ENCODE measurements around the gene CELA1. TPM values are rescaled to one million over a fixed set of nuclear protein-coding genes. Genes with fewer than 3 reads are reported as not detected.

The CELA1 gene
- total RNA-seq, 2 experiments from 2014 or later, result not detected

DNA sequence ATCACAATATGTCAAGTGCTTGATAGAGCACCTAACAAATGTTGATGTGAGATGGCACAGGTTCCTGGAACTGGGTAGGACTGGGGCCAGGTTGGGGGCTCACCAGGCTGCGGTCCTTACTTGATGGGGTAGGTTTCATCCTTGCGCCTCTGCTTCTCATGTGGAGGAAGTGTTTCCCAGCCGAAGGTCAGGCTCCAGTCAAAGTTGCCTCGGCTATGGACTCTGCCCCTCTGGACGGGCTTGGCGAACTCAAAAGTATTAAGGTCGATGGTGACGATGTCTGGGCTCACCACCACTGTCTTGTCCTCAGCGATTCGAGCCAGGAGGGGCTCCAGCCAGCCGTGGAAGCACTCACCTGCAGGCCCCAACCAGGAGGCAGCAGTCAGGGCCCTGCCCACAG is 17.5 kb upstream of the CELA1 start:
- Mint-ChIP-seq H3K9me3 (no peaks in the 10 kb centered on the region), H3K4me1 (peaks cover 15% of the 10 kb centered on the region), H3K36me3 (peaks cover 10% of the 10 kb centered on the region), H3K4me3 (no peak overlapping the region), H3K27me3 (no peaks in the 10 kb centered on the region), H3K27ac (no peak overlapping the region)
- DNase-seq, result no peak

DNA sequence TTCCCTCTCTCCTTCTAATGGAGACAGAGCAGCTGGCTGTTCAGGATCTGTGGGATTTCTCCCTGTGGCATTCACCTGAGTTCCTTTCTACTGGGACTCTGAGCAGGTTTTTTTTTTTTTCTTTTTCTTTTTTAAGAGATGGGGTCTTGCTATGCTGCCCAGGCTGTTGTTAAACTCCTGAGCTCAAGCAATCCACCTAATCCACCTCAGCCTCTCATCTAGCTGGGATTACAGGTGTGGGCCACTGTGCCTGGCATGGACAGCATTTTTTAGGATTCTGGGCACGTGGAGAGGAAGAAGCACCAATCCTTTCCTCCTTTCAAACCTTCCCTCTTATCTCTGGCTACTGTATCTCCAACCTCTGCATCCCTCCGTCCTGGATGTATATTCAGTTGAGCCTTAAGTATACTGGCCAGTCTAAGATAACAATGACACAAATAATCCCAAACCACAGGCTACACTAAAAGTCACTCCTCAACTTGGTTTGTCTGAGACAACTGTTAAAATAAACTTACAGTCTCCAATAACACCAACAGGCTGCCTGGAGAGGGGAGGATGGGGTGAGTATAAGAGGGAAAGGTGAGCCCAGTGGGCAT is 16.4 kb upstream of the CELA1 start:
- no peak for DNase-seq
- Mint-ChIP-seq H3K4me3 (no peak overlapping the region), H3K27me3 (no peaks in the 10 kb centered on the region), H3K36me3 (peaks cover 14% of the 10 kb centered on the region), H3K27ac (no peak overlapping the region), H3K9me3 (no peaks in the 10 kb centered on the region), H3K4me1 (peaks cover 12% of the 10 kb centered on the region)

DNA sequence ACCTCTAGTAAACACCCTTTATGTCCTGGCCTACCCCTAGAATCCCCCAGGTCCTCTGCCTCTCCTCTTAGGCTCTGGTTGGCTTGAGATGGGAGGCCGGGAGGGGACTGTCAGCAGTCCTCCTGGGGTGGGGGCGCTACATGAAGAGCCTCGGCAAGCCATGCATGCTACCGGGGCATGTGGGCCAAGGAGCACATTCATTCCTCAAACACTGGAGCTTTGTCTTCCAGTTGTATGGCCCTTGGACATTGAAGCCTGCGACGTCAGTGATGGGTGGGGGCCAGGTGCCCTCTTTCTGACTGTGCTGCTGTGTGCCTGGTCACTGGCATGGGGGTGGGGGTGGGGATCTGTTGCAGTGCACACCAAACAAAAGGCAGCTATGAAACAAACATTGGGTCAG is 15.8 kb upstream of the CELA1 start:
- Mint-ChIP-seq H3K4me3 (no peak overlapping the region), H3K27ac (no peak overlapping the region), H3K27me3 (no peaks in the 10 kb centered on the region), H3K36me3 (peaks cover 12% of the 10 kb centered on the region), H3K4me1 (peaks cover 11% of the 10 kb centered on the region), H3K9me3 (no peaks in the 10 kb centered on the region)
- DNase-seq, result no peak

DNA sequence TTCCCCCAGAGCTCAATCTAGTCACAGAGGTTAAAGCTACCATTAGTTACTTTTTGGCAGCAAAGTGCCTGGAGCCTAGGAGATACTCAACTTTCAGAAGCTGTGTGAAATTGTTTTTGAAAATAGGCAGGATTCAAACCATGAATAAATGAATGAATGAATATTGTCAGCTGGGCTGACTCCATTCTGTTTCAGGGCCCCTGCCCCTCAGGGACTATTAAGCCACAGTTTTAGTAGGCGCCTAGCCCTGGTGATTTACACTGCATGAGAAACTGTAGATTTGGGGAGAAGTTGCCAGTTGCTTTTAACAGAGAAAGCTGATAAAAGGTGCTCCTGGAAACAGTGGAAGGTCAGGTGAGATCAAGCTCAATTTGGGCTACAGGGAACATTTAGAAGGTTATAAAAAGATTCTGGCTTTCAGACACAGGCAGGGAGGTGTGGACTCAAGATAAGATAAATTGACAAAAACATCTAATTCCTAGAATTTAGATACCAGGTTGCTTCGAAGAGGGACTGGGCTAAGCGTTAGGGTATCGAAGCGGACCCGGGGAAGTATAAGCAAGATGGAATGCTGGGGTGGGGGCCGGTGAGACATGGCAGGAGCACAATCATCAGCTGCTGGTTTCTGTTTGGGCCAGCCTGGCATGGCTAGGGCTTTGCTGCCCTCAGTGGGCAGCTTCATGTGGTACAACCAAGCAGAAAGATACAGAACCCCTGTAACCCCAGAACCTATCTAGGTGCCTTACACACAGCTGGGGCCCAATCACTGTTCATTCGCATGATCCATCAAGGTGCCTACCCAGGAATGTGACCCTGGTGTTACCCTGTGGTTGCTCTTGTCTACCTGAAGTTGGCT is 14.9 kb upstream of the CELA1 start:
- H3K4me3 Mint-ChIP-seq, result no peak overlapping the region
- H3K36me3 Mint-ChIP-seq, result peaks cover 19% of the 10 kb centered on the region
- no peaks in the 10 kb centered on the region for H3K27me3 Mint-ChIP-seq
- DNase-seq, result no peak
- no peaks in the 10 kb centered on the region for H3K9me3 Mint-ChIP-seq
- H3K27ac Mint-ChIP-seq, result no peak overlapping the region
- peaks cover 11% of the 10 kb centered on the region for H3K4me1 Mint-ChIP-seq

DNA sequence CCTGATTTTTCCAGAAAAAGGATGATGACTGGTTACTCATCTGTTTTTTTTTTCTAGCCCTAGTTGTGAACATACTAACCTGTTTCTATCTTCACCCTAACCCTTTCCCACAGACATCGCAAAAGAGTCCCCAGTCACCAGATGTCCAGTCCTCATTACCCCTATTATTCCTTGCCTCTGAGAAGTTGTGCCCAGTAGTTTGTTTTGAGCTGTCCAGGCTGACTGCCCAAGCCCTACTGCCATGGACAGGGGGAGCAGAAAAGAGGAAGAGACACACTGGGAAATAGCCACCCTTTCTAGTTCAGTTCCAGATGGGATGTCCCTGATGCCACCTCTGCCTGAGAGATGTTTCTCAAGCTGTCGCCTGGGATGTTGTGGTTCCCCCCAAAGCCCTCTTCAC is 13.8 kb upstream of the CELA1 start:
- H3K4me1 Mint-ChIP-seq, result peaks cover 11% of the 10 kb centered on the region
- peaks cover 19% of the 10 kb centered on the region for H3K36me3 Mint-ChIP-seq
- H3K9me3 Mint-ChIP-seq, result no peaks in the 10 kb centered on the region
- H3K4me3 Mint-ChIP-seq, result no peak overlapping the region
- no peaks in the 10 kb centered on the region for H3K27me3 Mint-ChIP-seq
- no peak overlapping the region for H3K27ac Mint-ChIP-seq
- DNase-seq, result no peak

DNA sequence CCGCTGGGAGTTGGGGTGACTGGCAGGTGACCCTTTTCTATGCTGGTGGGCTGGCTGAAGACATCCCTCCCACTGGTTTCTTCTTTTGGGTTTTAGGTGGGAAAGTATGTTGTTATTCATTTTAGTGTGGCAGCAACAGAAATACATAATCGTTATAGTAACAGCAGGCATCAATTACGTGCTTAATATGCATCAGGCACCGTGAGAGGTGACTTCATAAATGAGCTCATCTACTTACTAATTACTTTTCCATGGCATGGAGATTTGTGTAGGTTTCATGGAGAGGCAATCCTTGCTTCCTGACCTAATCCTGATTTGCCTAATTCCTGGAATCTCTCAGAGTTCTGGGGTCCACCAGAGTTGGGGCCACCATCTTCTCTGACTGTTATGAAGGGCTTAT is 13.4 kb upstream of the CELA1 start:
- no peaks in the 10 kb centered on the region for H3K9me3 Mint-ChIP-seq
- peaks cover 21% of the 10 kb centered on the region for H3K36me3 Mint-ChIP-seq
- DNase-seq, result no peak
- peaks cover 11% of the 10 kb centered on the region for H3K4me1 Mint-ChIP-seq
- no peak overlapping the region for H3K27ac Mint-ChIP-seq
- H3K4me3 Mint-ChIP-seq, result no peak overlapping the region
- no peaks in the 10 kb centered on the region for H3K27me3 Mint-ChIP-seq

DNA sequence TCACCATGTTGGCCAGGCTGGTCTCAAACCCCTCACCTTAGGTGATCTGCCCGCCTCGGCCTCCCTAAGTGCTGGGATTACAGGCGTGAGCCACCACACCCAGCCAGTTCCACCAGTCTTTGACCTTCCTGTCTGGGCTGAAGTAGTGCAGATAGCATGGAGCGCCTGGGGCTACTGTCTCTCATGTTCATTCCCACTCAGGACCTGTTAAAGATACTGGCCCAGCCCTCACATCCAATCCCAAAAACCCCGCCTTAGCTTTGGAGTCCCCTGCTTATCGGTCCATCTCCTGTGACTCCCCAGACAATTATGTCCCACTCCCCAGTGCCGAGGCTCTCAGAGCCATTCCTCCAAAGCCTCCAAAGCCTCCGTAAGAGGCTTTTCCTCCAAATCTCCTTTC is 12.0 kb upstream of the CELA1 start:
- Mint-ChIP-seq H3K4me1 (peaks cover 11% of the 10 kb centered on the region), H3K27ac (no peak overlapping the region), H3K27me3 (no peaks in the 10 kb centered on the region), H3K9me3 (no peaks in the 10 kb centered on the region), H3K4me3 (no peak overlapping the region), H3K36me3 (peaks cover 21% of the 10 kb centered on the region)
- no peak for DNase-seq

DNA sequence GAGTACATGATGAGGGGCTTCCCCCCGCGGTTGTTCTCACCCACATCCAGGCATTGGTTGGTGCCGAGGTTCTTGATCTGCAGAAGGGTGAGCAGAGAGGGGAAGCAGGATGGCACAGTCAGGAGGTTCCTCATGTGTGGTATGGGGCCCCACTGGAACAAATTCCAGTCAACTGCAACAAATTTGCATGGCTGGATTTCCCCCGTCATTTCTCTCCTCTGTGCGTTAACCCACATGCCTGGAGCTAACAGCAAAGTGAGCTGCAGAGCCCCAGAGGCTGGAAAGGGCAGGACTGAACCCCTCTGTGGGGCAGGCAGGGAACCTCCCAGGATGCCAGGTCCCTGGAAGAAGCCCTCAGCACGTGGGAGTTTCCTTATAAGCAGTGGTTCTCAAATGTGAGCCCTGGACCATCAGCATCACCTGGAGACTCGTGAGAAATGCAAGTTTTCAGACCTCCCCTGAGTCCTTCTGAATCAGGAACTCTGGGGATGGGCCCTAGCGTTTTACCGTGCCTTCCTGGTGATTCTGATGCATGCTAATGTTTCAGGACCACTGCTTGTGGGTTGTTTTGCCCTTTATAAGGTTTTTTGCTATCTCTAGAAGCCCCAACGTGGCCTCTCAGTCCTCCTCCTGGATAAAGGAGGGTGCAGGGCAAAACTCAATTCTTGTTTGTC is 11.0 kb upstream of the CELA1 start:
- peaks cover 11% of the 10 kb centered on the region for H3K4me1 Mint-ChIP-seq
- H3K27me3 Mint-ChIP-seq, result no peaks in the 10 kb centered on the region
- peak; percentile 14 for DNase-seq
- no peak overlapping the region for H3K27ac Mint-ChIP-seq
- H3K36me3 Mint-ChIP-seq, result peaks cover 21% of the 10 kb centered on the region
- no peaks in the 10 kb centered on the region for H3K9me3 Mint-ChIP-seq
- no peak overlapping the region for H3K4me3 Mint-ChIP-seq

DNA sequence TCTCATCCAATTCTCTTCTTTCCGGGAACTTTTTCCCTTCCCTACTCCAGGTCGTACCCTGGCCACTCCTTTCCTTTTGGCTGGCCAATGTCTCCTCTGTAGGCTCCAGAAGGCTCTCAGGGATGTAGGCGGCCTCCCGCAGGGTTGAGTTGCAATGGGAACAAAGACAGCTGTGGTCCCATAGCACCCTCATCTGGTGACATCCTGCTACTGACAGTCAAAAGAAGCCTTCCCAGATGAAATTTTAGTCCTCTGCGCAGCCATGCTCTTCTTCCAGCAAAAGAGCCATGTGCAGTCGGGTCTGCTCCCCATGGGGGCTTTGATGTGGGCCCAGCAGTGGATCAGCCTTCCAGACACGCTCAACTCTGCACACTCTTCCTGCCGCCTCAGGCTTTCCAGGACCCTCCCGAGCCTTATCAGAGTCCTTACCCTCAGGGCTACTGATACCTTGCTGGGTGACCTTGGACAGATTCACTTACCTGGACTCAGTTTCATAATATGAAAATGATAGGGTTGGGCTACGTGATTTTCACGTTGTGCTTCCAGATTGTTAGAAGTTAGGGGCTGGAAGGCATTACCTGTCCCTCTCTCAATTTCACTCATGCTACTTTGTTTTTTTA is 5.5 kb upstream of the CELA1 start:
- Mint-ChIP-seq H3K4me1 (no peaks in the 10 kb centered on the region), H3K9me3 (no peaks in the 10 kb centered on the region), H3K4me3 (no peak overlapping the region), H3K27ac (no peak overlapping the region), H3K36me3 (peaks cover 6% of the 10 kb centered on the region), H3K27me3 (no peaks in the 10 kb centered on the region)
- DNase-seq, result peak; percentile 17

DNA sequence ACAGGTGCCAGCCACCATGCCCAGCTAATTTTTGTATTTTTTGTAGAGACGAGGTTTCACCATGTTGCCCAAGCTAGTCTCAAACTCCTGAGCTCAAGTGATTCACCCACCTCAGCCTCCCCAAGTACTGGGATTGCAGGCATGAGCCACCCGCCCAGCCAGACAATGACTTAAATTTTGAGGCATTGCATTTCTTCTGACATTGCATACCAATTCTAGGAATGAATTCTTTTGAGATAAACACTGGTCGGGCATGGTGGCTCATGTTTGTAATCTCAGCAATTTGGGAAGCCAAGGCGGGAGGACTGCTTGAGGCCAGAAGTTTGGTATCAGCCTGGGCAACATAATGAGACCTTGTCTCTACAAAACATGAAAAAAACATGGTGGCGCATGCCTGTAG is 2.5 kb upstream of the CELA1 start:
- Mint-ChIP-seq H3K36me3 (no peaks in the 10 kb centered on the region), H3K4me3 (no peak overlapping the region)
- no peak for DNase-seq

DNA sequence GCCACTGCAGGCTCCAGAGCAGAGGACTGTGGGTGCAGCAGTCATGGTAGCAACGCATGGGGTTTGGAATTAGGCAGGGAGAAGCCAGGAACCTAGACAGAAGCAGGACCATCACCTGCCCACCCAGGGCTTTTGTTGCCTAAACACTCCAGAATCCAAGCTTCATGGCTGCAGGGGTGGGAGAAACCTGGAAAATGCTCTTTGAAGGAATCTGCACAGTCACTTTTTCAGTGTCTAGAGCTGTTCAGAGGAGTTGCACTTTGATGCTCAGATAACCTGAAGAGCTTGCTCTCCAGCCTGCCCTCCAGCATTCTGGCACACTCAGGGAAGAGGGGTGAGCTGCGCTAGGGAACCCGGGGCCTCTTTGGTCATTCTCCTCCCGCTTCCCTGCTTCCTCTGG is 1.6 kb upstream of the CELA1 start:
- Mint-ChIP-seq H3K27me3 (no peaks in the 10 kb centered on the region), H3K36me3 (no peaks in the 10 kb centered on the region), H3K4me3 (no peak overlapping the region), H3K27ac (no peak overlapping the region), H3K9me3 (no peaks in the 10 kb centered on the region), H3K4me1 (peaks cover 4% of the 10 kb centered on the region)
- DNase-seq, result no peak

More for the DNA sequence above, 2.5 kb upstream of the CELA1 start:
- Mint-ChIP-seq H3K9me3 (no peaks in the 10 kb centered on the region), H3K27ac (no peak overlapping the region), H3K4me1 (no peaks in the 10 kb centered on the region), H3K27me3 (no peaks in the 10 kb centered on the region)

DNA sequence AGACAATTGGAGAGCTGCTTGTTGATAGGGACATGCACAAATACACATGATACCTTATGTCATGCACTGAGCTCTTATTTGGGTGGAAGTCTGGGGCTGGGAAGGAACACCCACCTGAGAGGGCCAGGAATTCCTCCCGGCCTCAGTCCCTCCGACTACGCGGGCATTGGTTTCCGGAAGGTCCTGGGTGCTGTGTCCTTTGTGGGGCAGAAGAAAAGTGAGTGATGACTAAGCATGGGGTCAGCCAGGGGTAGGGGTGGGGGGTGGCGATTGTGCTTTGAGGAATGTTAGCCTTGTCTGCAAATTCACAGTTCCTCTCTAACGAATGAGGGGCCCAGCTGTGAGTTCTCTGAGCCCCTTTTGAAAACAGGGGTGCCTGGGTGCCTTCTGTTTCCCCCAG is 798 bp downstream of the CELA1 start:
- Mint-ChIP-seq H3K4me1 (peaks cover 21% of the 10 kb centered on the region), H3K4me3 (no peak overlapping the region), H3K36me3 (no peaks in the 10 kb centered on the region), H3K27me3 (no peaks in the 10 kb centered on the region), H3K27ac (peak overlapping the region; percentile 69), H3K9me3 (no peaks in the 10 kb centered on the region)
- DNase-seq, result no peak

DNA sequence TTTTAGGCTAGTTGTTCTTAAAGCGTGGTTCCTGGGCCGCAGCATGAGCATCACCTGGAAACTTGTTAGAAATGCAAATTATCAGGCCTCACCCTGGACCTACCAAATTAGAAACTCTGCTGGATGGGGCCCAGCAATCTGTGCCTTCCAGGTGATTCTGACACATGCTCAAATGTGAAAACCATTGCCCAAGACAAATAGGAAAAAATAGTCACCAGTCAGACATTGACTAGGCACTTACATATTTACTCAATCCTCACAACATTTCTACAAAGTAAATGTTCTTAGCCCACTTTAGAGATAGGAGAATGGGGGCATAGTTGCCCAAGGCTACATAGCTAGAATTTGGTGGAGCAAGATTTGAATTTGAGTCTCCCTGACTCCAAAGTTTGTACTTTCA is 3.3 kb downstream of the CELA1 start:
- H3K4me3 Mint-ChIP-seq, result no peak overlapping the region
- no peak for DNase-seq
- no peaks in the 10 kb centered on the region for H3K9me3 Mint-ChIP-seq
- no peaks in the 10 kb centered on the region for H3K36me3 Mint-ChIP-seq
- no peaks in the 10 kb centered on the region for H3K27me3 Mint-ChIP-seq
- H3K27ac Mint-ChIP-seq, result no peak overlapping the region
- peaks cover 21% of the 10 kb centered on the region for H3K4me1 Mint-ChIP-seq

DNA sequence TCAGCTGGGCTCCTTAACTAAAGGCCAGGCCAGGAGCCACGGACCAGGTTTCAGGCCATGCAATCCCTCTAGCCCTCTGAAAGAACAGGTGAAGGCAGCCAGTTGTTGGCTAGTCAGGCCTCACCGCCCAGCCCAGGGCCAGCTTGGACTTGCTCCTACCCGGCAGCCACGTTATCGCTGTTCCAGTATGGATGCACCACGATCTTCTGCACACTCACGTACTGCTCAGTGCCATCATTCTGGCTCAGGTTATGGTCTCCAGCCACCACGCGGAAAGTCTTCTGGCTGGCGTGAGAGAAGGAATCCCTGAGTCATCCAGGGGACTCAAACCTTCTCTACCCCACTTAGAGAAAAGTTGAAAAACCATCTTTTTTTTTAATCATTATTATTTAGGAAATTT is 4.1 kb downstream of the CELA1 start:
- Mint-ChIP-seq H3K4me1 (peaks cover 21% of the 10 kb centered on the region), H3K4me3 (no peak overlapping the region)
- peak; percentile 25 for DNase-seq

DNA sequence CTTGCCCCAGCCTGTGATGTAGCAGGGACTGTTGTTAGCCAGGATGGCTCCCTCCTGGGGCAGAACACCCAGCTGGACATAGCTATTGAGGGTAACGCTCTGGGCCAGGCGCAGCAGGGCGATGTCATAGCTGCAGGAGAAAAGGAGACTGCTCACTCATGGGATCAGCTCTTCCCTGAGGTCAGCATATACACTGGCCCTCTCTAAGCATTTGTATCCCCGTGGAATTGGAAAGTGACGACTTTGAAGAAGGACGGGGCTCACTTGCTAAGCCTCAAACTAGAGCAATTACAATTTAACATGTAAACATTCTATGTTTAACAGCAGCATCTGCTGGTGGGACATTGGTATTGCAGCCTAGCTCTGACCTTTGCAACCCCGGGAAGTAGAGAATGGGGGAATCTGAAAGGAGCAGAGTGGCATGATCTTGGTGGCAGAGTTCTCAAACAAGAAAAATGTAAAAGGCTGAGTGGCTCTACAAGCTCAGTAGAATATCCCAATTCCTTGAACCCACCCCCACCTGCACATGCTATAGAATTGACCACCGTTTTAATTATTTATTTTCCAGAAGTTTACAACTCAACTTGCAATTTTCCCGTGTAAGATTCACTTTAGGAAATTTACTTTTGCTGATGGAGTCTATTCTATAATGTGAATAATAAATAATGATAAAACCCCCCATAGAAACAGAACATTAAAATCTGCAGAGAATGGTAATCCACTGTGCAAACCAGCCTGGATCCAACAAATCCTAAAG is 5.0 kb downstream of the CELA1 start:
- Mint-ChIP-seq H3K4me1 (peaks cover 21% of the 10 kb centered on the region), H3K9me3 (no peaks in the 10 kb centered on the region), H3K4me3 (no peak overlapping the region), H3K27ac (no peak overlapping the region), H3K36me3 (no peaks in the 10 kb centered on the region), H3K27me3 (no peaks in the 10 kb centered on the region)
- peak; percentile 57 for DNase-seq

More for the DNA sequence above, 4.1 kb downstream of the CELA1 start:
- Mint-ChIP-seq H3K9me3 (no peaks in the 10 kb centered on the region), H3K27me3 (no peaks in the 10 kb centered on the region), H3K36me3 (no peaks in the 10 kb centered on the region), H3K27ac (no peak overlapping the region)
